ENCODE results near the gene GPN1.
A peak's percentile ranks its signal among the peaks of the same experiment; 100 is the strongest.
"Not testable (repeated sequence)": the region's sequence is repeated elsewhere in the genome, so short reads cannot be mapped to it uniquely, and the experiment has no call there.

GPN1 gene

DNA sequence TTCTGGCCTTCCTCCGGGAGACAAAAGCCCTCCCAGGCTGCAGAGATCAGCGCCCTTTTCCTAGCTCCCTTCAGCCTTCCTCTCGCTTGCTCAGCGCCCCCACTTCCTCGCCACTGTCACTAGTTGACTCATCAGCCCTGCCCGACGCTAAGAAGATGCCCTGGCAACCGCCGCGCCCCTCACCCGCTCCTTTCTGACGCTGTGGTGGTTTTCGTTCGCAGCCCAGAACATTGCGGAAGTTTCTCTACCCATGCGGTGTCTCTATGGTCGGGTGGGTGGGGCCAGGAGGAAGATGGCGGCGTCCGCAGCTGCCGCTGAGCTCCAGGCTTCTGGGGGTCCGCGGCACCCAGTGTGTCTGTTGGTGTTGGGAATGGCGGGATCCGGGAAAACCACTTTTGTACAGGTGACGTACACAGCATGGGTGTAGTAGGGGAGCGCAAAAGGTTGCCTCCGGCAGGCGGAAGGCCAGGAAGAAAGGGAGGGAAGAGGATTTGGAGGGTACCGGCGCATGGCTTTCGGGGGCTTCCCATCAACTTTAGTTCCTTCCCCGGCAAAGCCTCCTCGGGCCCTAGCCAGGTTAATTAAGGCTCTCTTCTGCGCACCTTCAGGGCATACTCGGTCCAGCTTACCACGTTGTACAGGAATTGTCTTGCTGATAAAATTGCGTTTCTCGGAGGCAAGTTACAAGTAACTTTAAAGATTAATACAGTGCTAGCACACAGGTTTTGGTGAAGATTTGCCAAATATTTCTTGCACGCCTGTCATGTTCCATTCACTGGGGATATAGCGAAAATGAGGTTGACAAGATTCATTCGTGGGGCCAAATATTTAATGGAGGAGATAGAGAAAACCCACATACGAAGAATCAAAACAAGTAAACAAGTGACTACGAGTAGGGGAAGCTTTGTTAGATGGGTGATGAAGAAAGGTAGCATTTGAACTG is at the start of gene GPN1, which contains the start of gene CCDC121:
TSS of gene GPN1 (plus strand) at position 284 of the 943 bp plus-strand sequence. CDS start at position 293, 9 bp downstream.
TSS of gene CCDC121 (minus strand) at position 246 of the 943 bp plus-strand sequence. CDS start 1,213 bp downstream, outside the sequence.
- peak; percentile 90 for DNase-seq

DNA sequence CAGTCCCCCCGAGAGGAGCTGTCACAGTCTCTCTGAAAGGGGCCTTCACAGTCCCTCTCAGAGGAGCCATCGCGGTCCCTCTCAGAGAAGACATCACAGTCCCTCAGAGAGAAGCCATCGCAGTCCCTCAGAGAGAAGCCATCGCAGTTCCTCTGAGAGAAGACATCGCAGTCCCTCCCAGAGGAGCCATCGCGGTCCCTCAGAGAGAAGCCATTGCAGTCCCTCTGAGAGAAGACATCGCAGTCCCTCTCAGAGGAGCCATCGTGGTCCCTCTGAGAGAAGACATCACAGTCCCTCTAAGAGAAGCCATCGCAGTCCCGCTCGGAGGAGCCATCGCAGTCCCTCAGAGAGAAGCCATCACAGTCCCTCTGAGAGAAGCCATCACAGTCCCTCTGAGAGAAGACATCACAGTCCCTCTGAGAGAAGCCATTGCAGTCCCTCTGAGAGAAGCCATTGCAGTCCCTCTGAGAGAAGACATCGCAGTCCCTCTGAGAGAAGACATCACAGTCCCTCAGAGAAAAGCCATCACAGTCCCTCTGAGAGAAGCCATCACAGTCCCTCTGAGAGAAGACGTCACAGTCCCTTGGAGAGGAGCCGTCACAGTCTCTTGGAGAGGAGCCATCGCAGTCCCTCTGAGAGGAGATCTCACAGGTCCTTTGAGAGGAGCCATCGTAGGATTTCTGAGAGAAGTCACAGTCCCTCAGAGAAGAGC is 47.3 kb upstream of the GPN1 start:
- DNase-seq, result no peak

DNA sequence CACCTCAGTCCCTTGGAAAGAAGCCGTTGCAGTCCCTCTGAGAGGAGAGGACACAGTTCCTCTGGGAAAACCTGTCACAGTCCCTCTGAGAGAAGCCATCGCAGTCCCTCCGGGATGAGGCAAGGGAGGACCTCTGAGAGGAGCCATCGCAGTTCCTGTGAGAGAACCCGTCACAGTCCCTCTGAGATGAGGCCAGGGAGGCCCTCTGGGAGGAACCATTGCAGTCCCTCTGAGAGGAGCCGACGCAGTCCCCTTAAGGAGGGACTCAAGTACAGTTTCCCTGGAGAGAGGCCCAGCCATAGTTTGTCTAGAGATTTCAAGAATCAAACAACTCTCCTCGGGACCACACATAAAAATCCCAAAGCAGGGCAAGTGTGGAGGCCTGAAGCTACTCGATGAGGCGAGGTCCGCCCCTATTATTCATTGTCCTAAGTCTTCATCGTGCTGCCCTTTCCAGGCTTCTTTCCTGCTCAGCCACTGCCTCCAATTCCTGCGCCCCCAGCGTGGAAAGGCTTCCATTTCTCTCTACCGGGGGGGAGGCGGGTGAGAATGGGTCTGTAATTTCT is 46.6 kb upstream of the GPN1 start:
- DNase-seq, result no peak

DNA sequence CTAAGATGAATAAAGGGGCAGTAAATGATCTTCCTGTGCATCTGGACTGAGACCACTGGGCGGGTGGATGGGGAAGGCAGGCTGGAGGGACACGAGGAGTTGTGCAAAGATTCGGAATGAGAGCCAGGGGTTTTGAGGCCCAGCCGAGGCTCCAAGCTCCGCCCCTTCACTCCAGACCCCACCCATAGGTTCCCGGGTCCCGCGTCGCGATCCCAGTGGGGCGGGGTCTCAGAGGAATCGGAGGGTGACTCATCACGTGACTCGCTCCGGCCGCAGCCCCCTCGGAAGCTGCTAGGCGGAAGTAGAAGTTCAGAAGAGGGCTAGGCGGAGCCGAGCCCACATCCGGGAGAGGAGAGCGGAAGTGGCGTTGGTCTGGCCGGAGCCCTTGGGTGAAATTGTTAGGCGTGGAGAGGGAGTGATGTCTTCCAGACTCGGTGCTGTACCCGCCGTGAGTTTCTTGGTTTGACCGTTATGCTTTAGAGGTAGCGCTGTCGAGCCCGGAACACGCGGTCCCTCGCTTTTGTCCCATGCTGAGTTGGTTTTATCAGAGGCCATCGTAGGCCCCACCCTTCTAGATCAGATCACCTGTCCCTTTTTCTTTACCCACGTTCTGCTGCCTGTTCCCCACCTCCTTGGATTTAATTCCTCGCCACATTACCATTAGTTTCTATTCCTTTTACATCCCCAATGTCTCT is 46.0 kb upstream of the GPN1 start, which contains the start of gene ZNF512:
TSS of gene ZNF512 (plus strand) at position 348 of the 695 bp plus-strand sequence. CDS start at position 419, 71 bp downstream.
- peak; percentile 78 for DNase-seq

DNA sequence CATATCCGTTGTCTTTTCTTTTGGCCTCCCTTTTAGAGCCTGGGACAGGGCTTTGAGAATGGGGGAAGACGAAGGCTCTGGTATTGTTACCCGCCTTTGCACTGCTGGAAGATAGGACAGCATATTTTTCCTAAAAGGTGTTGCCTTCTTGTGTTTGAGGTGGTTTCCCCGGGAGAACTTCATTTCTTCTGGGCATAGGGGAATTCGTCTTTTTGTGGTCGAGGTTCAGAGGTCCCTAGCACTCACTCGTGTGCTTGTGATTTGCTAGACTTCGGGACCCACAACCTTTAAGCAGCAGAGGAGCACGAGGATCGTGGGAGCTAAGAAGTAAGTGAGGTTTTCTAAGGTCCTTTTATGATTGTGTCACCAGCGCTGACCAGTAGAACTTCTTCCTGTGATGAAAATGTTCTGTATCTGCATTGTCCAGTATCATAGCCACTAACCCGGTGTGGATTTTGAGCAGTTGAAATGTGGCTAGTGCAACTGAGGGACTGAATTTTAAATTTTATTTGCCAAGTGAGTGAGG is 45.4 kb upstream of the GPN1 start:
- no peak for DNase-seq

DNA sequence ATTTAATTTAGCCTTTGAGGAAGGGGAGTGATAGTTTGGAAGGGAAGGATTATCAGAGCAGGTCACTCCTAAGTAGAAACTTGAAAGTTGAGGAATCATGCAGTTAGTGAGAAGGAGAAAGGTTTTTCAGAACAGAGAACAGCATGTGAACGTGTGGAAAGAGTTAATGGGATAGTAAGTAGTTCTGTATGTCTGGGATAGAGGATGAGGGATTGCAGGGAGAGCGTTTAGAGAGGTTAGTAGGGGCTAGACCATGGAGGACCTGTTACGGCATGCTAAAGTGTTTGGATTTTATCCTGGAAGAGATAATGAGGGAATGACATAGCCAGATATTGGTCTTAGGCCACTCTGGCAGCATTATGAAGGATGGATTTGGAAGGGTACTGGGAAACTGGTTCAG is 44.3 kb upstream of the GPN1 start:
- no peak for DNase-seq

DNA sequence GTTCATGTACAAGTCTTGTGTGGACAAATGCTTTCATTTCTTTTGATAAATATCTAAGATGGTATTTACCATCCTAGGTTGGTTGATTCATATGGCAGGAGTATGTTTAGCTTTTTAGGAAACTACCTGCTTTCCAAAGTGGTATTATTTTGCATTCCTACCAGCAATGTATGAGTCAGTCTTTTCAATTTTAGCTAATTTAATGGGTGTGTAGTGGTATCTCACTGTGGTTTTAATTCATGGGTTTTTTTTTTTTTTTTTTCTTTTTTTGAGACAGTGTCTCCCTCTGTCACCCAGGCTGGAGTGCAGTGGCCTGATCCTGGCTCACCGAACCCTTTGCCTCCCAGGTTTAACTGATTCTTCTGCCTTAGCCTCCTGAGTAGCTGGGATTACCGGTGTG is 41.8 kb upstream of the GPN1 start:
- no peak for DNase-seq

DNA sequence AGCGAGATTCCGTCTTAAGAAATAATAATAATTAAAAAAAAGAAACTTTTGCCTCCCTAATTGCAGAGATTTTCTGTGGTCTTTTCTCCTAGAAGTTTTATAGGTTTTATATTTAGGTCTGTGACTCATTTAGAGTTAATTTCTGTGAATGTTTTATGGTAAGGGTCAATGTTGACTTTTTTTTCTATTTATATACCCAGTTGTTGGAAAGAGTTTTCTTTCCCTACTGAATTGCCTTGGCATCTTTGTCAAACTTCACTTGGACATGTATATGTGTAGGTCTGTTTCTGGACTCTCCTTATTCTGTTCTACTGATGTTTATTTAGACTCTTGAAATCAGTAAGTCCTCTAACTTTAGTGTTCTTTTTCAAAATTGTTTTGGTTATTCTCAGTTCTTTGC is 40.5 kb upstream of the GPN1 start:
- no peak for DNase-seq

DNA sequence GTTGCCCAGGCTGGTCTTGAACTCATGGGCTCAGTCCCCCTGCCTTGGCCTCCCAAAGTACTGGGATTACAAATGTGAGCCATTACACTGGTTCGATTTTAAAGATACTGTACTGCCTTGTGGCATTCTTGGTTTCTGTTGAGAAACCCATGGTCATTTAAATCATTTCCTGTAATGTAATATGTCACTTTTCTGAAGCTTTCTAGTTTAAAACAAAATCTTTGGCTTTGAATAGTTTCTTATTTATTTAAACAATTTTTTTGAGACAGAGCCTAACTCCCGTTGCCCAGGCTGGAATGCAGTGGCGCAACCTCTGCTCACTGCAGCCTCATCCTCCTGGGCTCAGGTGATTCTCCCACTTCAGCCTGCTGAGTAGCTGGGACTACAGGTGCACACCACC is 37.1 kb upstream of the GPN1 start:
- no peak for DNase-seq

DNA sequence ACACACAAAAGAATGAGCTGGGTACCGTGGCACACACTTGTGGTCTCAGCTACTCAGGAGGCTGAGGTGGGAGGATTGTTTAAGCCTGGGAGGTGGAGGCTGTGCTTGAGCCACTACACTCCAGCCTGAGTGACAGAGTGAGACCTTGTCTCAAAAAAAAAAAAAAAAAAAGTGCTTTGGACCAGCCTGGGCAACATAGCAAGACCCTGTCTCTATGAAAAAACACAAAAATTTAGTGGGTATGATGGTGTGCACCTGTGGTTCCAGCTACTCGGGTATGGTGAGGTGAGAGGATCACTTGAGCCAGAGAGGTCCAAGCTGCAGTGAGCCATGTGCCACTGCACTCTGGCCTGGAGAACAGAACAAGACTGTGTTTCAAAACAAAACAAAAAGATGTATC is 35.6 kb upstream of the GPN1 start:
- DNase-seq, result no peak

DNA sequence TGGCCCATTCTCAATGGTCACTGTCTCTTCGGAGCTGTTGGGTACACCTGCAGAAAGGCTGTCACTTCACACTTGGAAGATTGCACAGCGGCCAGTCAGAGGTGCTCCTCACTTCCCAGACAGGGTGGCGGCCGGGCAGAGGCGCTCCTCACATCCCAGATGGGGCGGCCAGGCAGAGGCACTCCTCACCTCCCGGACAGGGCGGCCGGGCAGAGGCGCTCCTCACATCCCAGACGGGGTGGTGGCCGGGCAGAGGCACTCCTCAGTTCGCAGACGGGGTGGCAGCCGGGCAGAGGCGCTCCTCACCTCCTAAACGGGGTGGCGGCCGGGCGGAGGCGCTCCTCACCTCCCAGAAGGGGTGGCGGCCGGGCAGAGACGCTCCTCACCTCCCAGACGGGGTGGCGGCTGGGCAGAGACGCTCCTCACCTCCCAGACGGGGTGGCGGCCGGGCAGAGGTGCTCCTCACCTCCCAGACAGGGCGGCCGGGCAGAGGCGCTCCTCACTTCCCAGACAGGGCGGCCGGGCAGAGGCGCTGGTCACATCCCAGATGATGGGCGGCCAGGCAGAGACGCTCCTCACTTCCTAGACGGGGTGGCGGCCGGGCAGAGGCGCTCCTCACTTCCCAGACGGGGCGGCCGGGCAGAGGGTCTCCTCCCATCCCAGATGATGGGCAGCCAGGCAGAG is 34.7 kb upstream of the GPN1 start:
- DNase-seq, result not testable (repeated sequence)

DNA sequence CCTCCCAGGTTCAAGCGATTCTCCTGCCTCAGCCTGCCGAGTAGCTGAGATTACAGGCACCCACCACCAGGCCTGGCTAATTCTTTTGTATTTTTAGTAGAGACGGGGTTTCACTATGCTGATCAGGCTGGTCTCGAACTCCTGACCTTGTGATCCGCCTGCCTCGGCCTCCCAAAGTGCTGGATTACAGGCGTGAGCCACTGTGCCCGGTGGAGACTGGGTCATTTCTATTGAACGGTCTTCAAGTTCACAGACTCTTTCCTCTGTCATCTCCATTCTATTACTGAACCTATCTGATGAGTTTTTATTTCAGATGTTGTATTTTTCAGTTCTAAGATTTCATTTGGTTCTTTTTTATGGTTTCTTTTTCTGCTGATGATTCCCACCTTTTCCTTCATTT is 33.4 kb upstream of the GPN1 start:
- not testable (repeated sequence) for DNase-seq

DNA sequence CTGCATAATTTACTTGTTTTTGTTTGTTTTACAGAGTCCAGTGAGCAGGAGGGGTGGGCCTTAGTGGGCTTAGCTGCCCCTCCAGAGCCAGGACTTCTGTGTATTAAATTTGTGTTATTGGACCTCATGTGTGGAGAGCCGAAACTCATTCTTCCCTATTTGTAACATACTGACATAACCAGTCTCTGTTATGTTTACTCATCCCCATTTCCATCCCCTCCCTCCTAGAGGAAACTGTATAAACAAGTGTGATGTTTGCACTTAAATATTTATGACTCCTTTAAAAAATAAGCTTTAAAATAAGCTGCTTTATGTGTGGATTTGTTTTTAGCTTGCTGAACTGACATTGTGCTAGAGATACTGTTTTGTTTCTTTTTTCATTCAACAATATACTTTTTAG is 32.2 kb upstream of the GPN1 start:
- DNase-seq, result no peak

DNA sequence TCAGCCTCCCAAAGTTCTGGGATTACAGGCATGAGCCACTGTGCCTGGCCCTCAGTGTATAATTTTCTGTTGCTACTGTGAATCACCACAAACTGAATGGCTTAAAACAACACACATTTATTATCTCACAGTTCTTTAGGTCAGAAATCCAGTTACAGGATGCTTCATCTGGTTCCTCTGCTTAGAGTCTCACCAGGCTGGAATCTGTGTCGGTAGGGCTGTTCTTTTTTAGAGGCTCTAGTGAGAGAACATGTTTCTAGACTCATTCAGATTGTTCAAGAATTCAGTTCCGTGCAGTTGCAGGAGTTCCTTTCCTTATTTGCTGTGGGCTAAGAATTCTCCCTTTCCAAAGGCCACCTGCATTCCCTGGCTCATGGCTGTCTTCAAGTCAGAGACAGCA is 22.2 kb upstream of the GPN1 start:
- DNase-seq, result no peak

DNA sequence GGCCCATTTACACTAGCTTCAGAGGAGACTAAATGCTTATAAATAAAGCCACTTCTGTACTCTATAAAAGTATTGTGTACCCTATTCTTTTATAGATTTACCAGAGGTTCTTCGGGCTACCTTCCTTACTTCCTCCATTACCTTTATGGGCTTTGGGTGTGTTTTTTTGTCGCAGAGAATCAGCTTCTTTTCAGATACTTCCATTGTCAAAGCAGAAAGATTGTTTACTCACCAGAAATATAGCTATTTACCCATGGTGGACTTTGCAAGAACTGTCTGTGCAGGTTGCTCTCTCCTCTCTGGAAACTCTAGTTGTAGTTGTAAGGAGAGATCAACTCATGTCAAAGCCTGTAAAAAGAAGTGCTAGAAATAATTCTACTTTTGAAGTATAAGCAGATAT is 14.9 kb upstream of the GPN1 start:
- no peak for DNase-seq

DNA sequence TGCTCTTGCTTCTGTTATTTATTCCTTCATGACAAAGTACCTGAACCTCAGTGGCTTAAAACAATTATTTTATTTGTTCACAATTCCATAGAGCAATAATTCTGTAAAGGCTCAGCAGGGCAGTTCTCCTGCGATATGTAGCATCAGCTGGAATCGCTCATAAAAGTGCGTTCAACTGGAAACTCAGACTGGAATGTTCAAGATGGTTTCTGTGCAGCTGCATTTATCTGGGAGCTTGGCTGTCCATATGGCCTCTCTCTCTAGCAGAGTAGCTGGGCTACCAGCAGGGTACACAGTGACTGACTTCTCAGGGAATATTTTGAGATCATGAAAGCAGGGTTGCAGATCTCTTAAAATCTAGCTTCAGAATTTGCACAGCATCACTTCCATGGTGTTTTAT is 13.5 kb upstream of the GPN1 start:
- no peak for DNase-seq

DNA sequence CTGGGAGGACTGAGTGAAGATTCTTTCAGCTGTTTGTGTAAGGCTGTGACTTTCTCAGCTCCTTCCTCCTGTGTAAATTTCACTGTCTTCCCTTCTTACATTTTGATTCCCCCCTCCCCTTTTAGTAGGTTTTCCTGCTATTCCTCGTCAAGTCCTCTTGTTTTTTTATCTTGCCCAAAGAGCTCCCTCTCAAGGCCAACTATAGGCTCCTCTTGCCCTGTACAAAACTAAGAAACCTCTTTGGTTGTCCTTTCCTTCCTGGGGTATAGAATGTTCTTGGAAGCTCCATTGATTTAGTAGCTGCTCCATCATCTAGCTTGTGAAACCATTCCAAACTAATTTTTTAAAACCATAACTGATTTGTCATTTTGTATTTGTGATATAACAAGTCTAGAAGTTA is 7.3 kb upstream of the GPN1 start:
- no peak for DNase-seq

DNA sequence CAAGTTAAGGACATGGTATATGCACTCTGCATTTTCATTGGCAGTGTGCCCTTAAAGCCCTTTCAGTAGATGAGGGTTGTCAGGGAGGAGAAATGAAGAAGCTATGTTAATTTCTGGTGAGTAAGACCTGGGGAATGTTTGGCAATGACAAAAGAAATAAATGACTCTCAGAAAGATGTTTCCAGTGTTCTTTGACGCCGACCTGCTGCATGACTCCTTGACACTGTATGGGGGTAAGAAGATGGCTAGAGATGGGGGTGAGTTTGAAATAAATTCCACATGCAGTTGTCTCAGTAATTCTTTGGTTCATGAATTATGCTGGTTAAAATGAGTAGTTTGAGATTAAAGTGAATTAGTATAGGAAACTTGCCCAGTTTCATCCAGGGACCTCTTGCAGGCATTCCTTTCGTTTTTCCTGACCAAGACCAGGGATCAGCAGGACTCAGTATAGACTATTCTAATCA is 5.9 kb upstream of the GPN1 start:
- DNase-seq, result no peak

DNA sequence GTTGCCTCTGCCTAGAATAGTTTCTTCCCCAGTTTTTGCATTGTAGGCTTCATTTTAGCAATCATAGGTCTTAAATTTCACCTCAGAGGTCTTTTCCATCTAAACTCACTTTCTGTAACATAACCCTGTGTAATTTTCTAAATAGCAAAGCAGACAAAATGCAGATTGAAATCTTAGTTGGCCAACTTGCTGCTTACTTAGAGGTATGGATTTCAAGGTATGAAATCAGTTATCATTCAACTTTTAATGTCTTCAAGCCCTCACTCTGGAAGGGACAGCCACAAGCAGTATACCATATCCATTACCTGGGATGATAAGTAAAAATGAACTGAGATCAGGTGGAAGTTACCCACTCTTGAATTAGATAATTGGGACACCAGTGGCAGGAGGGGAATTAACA is 3.9 kb upstream of the GPN1 start:
- DNase-seq, result no peak

DNA sequence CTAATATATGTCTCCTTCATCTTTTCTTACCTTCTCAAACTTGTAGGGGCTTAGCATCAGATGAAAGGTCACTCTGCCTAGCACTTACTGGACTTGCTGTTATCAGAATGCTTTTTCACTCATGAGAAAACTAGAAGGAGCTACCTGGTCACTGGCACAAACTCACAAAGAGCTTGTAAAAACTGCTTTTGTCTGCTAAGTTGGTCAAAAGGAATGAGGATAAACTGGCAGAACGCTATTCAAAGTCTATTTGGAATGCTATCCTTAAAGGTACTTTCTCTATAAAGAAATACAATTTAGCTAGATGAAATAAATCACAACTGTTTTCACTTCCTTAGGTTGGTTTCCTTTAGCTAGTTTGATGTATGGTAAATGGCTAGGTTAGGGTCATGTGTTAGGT is 2.5 kb upstream of the GPN1 start:
- not testable (repeated sequence) for DNase-seq

DNA sequence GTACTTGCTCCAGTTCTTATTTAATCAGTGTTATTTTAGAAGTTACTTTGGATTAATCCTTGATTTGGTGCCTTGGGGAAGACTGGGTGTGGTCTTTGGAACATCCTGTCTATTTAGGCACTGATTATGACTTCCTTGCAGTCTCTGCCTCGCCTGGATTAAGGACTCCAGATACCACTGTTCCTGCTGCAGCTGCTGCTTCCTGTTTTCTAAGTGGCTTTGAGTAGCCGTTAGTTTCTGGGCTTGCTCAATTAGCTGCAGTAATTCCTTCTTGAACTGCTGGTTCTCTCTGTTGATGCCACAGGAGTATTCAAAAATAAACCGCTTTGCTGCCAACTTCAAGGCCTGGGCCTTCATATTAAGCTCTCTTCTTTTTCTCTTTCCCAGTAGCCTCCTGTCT is 1.9 kb upstream of the GPN1 start:
- not testable (repeated sequence) for DNase-seq

All from activated CD4-positive, CD25-positive, alpha-beta regulatory T cell treated with anti-CD3 and anti-CD28 coated beads, Interleukin-2, amount 50 U/mL, for 72 hours (primary cell).